GM11168 (cell line): Measurements from ENCODE around the gene EIF4E2.
"Not testable (repeated sequence)": the region's sequence is repeated elsewhere in the genome, so short reads cannot be mapped to it uniquely, and the experiment has no call there.

Experiments
- in situ Hi-C: fragments of 300-500 bp; cut with MboI; formaldehyde crosslinking; loops from one replicate; pipeline ENCODE4 v1.12.0; 2022; ENCODE audit warnings: low sequenced_read_pairs; ENCODE audit not compliant: unreplicated experiment

Gene EIF4E2

DNA sequence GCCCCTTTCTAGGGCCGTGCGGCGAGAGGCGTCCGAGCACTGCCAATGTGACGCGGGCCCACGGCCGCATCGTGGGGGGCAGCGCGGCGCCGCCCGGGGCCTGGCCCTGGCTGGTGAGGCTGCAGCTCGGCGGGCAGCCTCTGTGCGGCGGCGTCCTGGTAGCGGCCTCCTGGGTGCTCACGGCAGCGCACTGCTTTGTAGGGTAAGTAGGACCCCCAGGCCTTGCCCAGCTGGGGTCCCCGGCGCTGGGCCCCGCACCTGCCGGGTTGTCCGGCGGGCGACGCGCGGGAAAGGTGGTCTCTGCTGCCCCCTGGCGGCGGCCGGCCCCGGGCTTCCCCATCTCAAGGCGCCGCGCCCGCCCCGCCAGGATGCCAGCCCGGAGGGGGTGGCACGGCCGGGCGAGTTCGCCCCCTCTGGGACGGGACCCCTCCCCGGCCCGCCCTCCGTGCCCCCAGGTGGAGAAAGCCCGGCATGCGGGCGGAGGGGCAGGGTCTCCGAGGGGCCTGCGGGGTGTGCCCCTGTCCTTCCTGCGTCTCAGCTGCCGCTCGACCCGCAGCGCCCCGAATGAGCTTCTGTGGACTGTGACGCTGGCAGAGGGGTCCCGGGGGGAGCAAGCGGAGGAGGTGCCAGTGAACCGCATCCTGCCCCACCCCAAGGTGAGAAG, 28.4 kb upstream of the EIF4E2 start:
- in situ Hi-C loops = no loop called here

DNA sequence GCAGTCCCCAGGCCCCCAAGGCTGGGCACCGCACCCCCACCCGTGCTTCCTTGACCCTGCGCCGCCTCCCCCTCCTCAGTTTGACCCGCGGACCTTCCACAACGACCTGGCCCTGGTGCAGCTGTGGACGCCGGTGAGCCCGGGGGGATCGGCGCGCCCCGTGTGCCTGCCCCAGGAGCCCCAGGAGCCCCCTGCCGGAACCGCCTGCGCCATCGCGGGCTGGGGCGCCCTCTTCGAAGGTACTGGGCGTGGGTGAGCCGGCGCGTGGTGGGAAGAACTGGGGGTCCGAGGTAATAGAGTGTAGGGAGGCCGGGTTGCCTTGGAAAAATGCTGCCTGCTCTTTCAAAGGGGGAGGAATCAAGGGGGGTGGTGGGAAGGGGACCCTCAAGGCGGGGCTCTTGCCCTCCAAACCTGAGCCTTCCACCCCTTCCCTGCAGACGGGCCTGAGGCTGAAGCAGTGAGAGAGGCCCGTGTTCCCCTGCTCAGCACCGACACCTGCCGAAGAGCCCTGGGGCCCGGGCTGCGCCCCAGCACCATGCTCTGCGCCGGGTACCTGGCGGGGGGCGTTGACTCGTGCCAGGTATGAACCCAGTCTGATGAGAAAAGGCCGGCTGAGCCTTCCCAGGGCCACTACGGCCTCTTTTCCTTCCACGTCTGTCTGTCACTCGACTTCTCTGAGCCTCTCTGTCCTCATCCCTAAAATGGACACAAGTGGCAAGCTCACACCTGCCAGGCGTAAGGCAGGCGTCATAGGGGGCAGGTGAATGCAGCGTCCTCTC, 27.7 kb upstream of the EIF4E2 start:
- in situ Hi-C loops = no loop called here

DNA sequence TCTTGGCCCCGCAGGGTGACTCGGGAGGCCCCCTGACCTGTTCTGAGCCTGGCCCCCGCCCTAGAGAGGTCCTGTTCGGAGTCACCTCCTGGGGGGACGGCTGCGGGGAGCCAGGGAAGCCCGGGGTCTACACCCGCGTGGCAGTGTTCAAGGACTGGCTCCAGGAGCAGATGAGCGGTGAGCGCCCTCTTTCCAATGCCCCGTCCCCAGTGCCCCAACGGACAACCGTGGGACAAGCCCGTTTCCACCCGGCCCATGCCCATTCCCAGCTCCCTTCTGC, 27.1 kb upstream of the EIF4E2 start:
- in situ Hi-C loops = no loop called here

DNA sequence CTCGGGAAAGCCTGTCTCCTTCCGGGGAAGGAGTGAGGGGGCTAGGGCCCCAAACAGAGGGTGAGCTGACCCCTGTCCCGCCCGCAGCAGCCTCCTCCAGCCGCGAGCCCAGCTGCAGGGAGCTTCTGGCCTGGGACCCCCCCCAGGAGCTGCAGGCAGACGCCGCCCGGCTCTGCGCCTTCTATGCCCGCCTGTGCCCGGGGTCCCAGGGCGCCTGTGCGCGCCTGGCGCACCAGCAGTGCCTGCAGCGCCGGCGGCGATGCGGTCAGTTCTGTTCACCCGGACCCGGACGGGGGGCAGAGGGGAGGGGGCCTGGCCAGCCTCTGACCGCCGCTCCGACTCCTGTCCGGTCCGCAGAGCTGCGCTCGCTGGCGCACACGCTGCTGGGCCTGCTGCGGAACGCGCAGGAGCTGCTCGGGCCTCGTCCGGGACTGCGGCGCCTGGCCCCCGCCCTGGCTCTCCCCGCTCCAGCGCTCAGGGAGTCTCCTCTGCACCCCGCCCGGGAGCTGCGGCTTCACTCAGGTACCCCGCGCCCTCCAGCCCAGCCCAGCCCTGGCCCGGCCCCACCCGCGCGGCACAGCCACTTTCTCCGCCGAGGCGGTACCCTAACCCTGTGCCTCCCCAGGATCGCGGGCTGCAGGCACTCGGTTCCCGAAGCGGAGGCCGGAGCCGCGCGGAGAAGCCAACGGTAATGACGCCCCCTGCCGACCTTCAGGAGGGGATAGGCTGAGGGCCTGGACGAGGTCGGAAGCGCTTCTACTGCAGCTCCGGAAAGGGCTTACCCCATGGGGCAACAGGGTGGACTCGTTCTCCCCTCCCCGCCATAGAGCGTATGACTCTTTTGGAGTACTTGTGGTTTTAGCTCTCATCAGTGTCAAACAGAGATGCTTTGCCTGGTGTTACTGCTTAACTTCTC, 26.5 kb upstream of the EIF4E2 start:
- in situ Hi-C loops = no loop called here

DNA sequence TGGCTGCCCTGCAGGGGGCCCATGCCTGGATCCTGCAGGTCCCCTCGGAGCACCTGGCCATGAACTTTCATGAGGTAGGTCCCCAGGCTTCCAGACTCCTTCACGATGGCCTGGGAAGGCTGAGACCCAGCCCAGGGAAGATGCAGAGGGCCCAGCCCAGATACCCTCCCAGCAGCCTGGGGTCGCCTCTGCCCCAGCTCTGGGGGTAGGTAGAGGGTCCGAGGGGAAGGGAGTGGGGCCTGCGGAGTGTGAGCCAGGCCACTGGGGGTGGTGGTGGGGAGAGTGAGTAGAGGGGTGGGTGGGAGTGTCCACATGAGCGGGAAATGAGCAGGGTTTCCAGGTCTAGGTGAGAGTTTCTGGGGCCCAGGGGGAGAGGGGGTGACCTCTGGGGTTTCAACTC, 25.7 kb upstream of the EIF4E2 start:
- in situ Hi-C loops = no loop called here

DNA sequence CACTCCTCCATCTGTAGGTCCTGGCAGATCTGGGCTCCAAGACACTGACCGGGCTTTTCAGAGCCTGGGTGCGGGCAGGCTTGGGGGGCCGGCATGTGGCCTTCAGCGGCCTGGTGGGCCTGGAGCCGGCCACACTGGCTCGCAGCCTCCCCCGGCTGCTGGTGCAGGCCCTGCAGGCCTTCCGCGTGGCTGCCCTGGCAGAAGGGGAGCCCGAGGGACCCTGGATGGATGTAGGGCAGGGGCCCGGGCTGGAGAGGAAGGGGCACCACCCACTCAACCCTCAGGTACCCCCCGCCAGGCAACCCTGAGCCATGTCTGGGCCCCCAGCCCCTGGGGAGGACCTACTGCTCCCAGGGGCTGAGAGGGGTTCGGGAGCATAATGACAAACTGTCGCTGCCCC, 25.3 kb upstream of the EIF4E2 start:
- in situ Hi-C loops = no loop called here

GRCh38 chr2:232525791-232526371, 24.6 kb upstream of the EIF4E2 start, which contains the start of gene CHRND:
CHRND (plus strand) TSS chr2:232526160; CDS start chr2:232526216, 56 bp downstream.
- in situ Hi-C loops = no loop called here

GRCh38 chr2:232526372-232526941, 24.0 kb upstream of the EIF4E2 start:
- in situ Hi-C loops = no loop called here

DNA sequence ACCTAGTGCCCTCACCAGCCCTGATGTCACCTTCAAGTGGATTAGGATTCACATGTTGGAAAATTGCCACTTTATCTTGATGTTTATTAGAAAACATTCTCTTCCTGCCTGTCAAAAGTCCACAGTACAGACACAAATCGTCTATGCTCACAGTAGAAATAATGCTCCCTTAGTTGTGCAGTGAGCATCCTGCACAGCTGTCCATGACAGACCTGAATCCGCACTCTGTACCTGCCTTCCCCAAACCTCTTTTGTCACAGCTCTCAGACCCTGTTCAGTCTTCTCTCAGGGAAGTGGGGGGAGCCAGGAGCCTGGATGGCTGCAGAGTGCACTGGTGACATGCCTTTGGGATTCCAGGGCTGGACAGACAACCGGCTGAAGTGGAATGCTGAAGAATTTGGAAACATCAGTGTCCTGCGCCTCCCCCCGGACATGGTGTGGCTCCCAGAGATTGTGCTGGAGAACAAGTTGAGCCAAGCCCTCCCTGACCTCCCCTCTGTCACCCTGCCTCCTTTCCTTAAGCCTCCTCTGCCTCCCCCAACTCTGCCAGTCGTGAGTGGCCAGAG, 22.5 kb upstream of the EIF4E2 start:
- in situ Hi-C loops = no loop called here

- in situ Hi-C loops = no loop called here
These were observed 21.6 kb upstream of the EIF4E2 start for GRCh38 chr2:232528746-232529460.

- in situ Hi-C loops = no loop called here
These were observed 20.5 kb upstream of the EIF4E2 start for GRCh38 chr2:232529806-232530547.

DNA sequence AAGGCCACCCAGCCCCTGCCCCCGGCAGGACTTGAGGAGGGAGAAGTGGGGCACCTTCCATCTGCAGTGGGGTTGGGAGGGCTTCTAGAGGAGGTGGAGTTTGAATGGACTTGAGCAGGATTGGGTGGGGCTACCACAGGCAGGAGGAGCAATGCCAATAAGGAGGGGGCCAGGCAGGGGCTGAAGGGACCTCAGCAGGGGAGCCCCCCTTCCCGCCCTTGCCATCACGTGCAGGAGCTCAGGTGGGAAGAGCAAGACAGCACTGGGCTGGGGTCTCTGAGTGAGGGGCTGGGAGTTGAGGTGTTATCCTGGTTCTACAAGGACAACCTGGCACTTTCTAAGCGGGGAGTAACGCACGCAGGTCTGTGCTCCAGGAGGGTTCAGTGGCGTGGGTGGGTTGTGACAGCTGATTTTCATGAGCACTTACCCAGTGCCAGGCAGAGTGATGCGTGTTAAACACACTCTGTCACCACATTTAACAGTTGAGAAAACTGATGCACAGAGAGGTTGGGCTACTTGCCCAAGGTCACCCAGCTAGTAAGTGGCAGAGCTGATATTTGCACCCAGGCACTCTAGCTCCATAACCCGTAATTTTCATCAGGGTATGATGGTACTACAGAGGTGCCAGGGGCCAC, 19.7 kb upstream of the EIF4E2 start:
- in situ Hi-C loops = no loop called here

GRCh38 chr2:232532419-232532818, 18.1 kb upstream of the EIF4E2 start:
- in situ Hi-C loops = no loop called here

- in situ Hi-C loops = not testable (repeated sequence)
These were observed 17.7 kb upstream of the EIF4E2 start for GRCh38 chr2:232532821-232533220.

DNA sequence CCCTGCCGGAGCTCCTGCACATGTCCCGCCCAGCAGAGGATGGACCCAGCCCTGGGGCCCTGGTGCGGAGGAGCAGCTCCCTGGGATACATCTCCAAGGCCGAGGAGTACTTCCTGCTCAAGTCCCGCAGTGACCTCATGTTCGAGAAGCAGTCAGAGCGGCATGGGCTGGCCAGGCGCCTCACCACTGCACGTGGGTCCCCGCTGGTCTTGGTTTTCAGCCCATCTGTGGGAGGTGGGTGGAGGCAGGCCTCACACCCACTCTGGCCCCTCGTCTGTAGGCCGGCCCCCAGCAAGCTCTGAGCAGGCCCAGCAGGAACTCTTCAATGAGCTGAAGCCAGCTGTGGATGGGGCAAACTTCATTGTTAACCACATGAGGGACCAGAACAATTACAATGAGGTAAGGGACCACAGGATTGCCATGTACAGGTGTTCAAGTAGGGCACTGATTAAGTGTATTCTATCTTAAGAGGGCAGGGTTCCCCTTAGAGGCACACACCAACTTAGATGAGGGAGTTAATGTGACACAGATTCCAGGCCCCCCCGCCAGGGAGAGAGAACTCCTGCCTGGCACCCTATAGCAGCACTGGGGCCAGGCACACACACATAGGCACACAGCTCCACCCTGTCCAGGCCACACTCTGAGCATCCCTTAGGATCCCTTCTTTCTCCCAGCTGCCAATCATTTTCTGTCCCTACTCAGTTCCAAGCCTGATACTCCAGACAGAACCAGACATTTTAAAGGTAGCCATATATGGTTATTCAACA, 16.4 kb upstream of the EIF4E2 start:
- in situ Hi-C loops = no loop called here

DNA sequence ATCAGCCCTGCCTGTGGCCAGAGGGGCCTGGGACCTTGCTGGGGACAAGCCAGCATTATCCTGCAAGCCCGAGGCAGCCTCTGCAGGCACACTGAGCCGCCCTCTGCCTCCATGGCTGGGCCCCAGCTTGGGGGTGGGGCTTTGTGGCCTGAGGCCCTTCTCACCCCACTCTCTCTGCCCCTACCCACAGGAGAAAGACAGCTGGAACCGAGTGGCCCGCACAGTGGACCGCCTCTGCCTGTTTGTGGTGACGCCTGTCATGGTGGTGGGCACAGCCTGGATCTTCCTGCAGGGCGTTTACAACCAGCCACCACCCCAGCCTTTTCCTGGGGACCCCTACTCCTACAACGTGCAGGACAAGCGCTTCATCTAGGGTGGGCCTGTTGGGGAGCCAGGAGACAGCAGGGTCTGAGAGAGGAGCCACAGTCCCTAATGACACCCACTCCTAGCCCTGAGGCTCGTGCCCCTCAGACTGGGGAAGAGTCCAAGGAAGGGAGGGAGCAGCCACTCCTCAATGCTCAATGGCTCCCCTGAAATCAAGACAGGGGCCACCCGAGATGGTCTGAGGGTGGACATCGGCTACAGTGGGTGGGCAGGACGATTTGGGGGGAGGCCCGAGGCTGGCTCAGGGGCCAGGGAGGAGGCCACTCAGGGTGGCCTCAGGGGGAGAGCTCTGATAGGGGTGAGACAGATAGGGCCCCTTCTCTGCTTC, 15.4 kb upstream of the EIF4E2 start:
- in situ Hi-C loops = no loop called here
